NCI-H2196 treated with DMSO at 0.1 percent for 48 hours (cell line): Measurements from ENCODE around the gene BPI.
"Not testable (repeated sequence)": the region's sequence is repeated elsewhere in the genome, so short reads cannot be mapped to it uniquely, and the experiment has no call there.

Experiments
- DNase-seq: peaks from one replicate; lab custom pipeline; 2025; ENCODE audit not compliant: unreplicated experiment; lab: John Stamatoyannopoulos, UW

BPI gene

GRCh38 chr20:38357653-38358207 lies 53.8 kb downstream of the BPI start:
- no peak for DNase-seq

GRCh38 chr20:38358556-38358955 lies 54.6 kb downstream of the BPI start:
- no peak for DNase-seq

GRCh38 chr20:38363004-38363747 lies 59.2 kb downstream of the BPI start:
- DNase-seq, result no peak

- DNase-seq, result no peak
Measured at GRCh38 chr20:38369389-38369788, 65.4 kb downstream of the BPI start.

GRCh38 chr20:38372806-38373205 lies 68.8 kb downstream of the BPI start:
- no peak for DNase-seq

GRCh38 chr20:38373231-38373867 lies 69.4 kb downstream of the BPI start:
- no peak for DNase-seq

- no peak for DNase-seq
Measured at GRCh38 chr20:38373898-38374297, 69.9 kb downstream of the BPI start.

GRCh38 chr20:38377039-38377685 lies 73.2 kb downstream of the BPI start:
- DNase-seq, result no peak

GRCh38 chr20:38377838-38378237 lies 73.9 kb downstream of the BPI start:
- not testable (repeated sequence) for DNase-seq

GRCh38 chr20:38383147-38383546 lies 79.2 kb downstream of the BPI start:
- no peak for DNase-seq

GRCh38 chr20:38386004-38386403 lies 82.0 kb downstream of the BPI start:
- no peak for DNase-seq

- no peak for DNase-seq
Measured at GRCh38 chr20:38386851-38387250, 82.9 kb downstream of the BPI start.
